ENCODE results near the gene SLIT3.

GRCh38 chr5:169152946-169153345 is 148.0 kb downstream of the SLIT3 start:
- TF ChIP-seq EZH2 (IDR thresholded peaks at IDR 0.05; ENCODE audit: borderline replicate concordance, low read depth, low read length, severe bottlenecking) = no peak
- TF ChIP-seq CTCF (IDR thresholded peaks at IDR 0.05; ENCODE audit: borderline replicate concordance, extremely low read depth, low read length, poor library complexity, severe bottlenecking) = no peak

Measured in DND-41 (cell line).